ENCODE measurements around the gene COL24A1.

DNA sequence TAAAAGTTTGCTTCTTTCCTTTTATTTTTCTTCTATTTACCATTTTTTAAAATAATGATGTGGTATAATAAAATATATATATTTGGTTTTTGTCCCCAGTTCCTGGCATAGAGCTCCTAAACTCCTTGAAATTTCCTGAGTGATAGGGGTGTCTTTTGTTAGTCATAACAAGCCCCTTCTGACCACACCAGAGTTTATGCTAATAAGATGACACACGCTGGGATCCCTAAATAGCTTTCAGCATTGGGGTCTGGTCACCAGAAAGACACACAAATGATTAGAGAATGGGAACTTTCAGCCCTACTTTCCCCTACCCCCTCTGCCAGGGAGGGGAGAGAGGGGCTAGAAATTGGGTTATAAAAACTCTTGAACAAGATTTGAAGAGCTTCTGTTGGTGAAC, 56.2 kb downstream of the COL24A1 start:
- TF ChIP-seq EZH2 (IDR thresholded peaks at IDR 0.05) (no peak), POLR2AphosphoS5 (IDR thresholded peaks at IDR 0.05; ENCODE audit: borderline replicate concordance, low read depth, low read length) (no peak), FOXP2 (optimal IDR thresholded peaks at IDR 0.05; ENCODE audit: control extremely low read depth, extremely low read length, insufficient read depth) (no peak)
